Right lobe of liver (tissue), 6 donors: Measurements from ENCODE around the gene CES5A. TPM values are rescaled to one million over a fixed set of nuclear protein-coding genes. Genes with fewer than 3 reads are reported as not detected.
"Not testable (repeated sequence)": the region's sequence is repeated elsewhere in the genome, so short reads cannot be mapped to it uniquely, and the experiment has no call there.

ENCODE experiments used
- ATAC-seq, 4 donors: fragments of 200-7000 bp; cut with Tn5 transposase; one replicate each; pipeline ENCODE4 v1.9.1; 2020; ENCODE audit warnings: mild to moderate bottlenecking in 4 of 4, moderate library complexity in 4 of 4
- DNase-seq, 3 donors: peaks; one replicate each; pipeline ENCODE4 v3.0.0-alpha.2; 2020
- H3K27ac ChIP-seq, 3 donors: fragments of 200-600 bp; one replicate each; pipeline ENCODE4 v1.8.0; 2022
- H3K27me3 ChIP-seq, 2 donors: fragments of 200-600 bp; one replicate each; pipeline ENCODE4 v1.8.0; 2022
- H3K36me3 ChIP-seq, 4 donors: fragments of 200-600 bp; sonication (generic) in 1 of 4; one replicate each; pipeline versions ENCODE4 v1.5.1 to v1.8.0; 2017 to 2022; ENCODE audit warnings: control low read depth in 1 of 4
- H3K4me1 ChIP-seq, 4 donors: fragments of 200-600 bp; sonication (generic) in 1 of 4; one replicate each; pipeline versions ENCODE4 v1.5.1 to v1.8.0; 2017 to 2022; ENCODE audit warnings: control low read depth in 1 of 4
- H3K4me3 ChIP-seq, 3 donors: fragments of 200-600 bp; one replicate each; pipeline ENCODE4 v1.8.0; 2022
- H3K9me3 ChIP-seq, 4 donors: fragments of 200-600 bp; sonication (generic) in 1 of 4; one replicate each; pipeline versions ENCODE4 v1.5.1 to v1.8.0; 2017 to 2022; ENCODE audit warnings: control low read depth in 1 of 4
- POLR2A ChIP-seq: fragments of 450-650 bp; IDR thresholded peaks from one replicate; pipeline ENCODE4 v1.6.1; 2017; ENCODE audit warnings: antibody characterized with exemption, mild to moderate bottlenecking
- WGBS: methylation state at CpG from one replicate; pipeline ENCODE4 v1.1.6; 2018; ENCODE audit warnings: low coverage, low lambda C conversion rate; ENCODE audit not compliant: insufficient coverage; ENCODE audit errors: missing lambda C conversion rate; 5-methylcytosine and 5-hydroxymethylcytosine counted together
- intact Hi-C, 2 donors: fragments of 100-400 bp; cut with DNase I; formaldehyde crosslinking; loops; one replicate each; pipeline versions ENCODE4 v1.11.2 to v1.14.1; 2022
- total RNA-seq, 6 experiments: library from RNA; depleted of rRNA in 2 of 6; stranded (reverse); fragments of >200 nt in 2 of 6; fragmentation: NEBNext Ultra II Directional in 3 of 6; extraction: Animal tissue kit (Norgen Biotek cat#: 25700) in 3 of 6; gene quantifications; one replicate each; pipeline versions ENCODE4 v1.1.0 to v1.2.4, GENCODE V29; 2016 to 2023
- TF ChIP-seq, protein P1 (sequence below), 4 donors: fragments of 200-600 bp in 3 of 4; fragments of 450-650 bp in 1 of 4; IDR thresholded peaks; one replicate each; pipeline versions ENCODE4 v1.5.1 to v1.8.0; 2016 to 2022; ENCODE audit warnings: antibody characterized with exemption in 4 of 4, mild to moderate bottlenecking in 2 of 4
- donor health status: DM: no; HTN: yes; CAD: no.
- donor health status: DM: no; HTN: no; CAD: no.
- donor health status: DM: no; HTN: no; CAD: no.
- donor health status: DM: no; HTN: yes; CAD: no.
- donor health status: DM: no; HTN: yes; CAD: no.

Gene CES5A
- total RNA-seq, 6 experiments from 2014 or later: 1.2 to 5.2 (median 2.8) TPM

DNA sequence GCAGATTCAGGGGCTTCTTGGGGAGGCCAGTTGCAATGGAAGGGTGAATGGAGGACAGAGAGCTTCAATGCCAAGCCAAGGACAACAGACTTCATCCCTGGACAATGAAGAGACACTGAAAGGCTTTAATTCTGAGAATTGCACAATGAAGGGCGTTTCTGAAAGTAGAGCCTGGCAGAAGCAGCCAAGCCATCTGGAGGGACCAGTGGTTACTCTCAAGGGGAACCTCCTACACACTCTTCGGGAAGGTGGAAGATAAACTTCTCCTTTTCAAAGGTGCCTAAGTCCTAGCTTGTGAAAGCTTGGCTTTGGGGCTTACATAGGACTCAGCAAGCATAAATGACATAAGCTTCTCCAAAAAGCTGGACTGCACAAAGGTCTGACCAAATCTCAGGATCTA is 36.1 kb downstream of the CES5A start:
- Histone ChIP-seq H3K9me3 (no peaks in the 10 kb centered on the region), H3K36me3 (no peaks in the 10 kb centered on the region), H3K27me3 (no peaks in the 10 kb centered on the region), H3K27ac (no peak overlapping the region), H3K4me1 (peaks cover 0 to 37% (median 14%) of the 10 kb centered on the region in 4 donors), H3K4me3 (no peak overlapping the region)
- intact Hi-C loops: no loop called here
- no peak for TF ChIP-seq POLR2A
- TF ChIP-seq, protein P1, sequence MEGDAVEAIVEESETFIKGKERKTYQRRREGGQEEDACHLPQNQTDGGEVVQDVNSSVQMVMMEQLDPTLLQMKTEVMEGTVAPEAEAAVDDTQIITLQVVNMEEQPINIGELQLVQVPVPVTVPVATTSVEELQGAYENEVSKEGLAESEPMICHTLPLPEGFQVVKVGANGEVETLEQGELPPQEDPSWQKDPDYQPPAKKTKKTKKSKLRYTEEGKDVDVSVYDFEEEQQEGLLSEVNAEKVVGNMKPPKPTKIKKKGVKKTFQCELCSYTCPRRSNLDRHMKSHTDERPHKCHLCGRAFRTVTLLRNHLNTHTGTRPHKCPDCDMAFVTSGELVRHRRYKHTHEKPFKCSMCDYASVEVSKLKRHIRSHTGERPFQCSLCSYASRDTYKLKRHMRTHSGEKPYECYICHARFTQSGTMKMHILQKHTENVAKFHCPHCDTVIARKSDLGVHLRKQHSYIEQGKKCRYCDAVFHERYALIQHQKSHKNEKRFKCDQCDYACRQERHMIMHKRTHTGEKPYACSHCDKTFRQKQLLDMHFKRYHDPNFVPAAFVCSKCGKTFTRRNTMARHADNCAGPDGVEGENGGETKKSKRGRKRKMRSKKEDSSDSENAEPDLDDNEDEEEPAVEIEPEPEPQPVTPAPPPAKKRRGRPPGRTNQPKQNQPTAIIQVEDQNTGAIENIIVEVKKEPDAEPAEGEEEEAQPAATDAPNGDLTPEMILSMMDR (IDR thresholded peaks at IDR 0.05): no peak
- ATAC-seq: no peak
- DNase-seq: no peak
- 0% methylated on average over 1 of the region's 2 CpGs for WGBS

DNA sequence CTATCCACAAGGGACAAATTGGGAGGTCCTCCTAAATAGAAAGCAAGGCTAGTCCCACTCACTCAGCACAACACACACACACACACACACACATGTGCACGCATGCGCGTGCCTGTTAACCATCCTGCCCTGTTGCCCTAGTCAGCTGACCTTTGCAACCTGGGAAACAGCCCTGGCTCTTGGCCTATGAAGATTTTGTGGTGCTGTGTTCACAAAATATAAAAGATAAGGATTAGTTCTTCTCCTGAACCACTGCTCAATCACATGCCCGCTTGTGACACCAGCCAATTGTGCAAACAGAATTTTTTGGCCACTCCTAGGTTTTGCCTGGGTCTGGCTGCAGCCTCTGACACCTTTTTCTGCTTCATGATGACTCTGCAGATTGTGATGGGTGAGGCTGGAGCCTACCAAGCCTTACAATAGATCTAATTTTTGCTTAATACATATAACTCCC is 39.0 kb downstream of the CES5A start:
- Histone ChIP-seq H3K36me3 (no peaks in the 10 kb centered on the region), H3K4me3 (peak overlapping the region in 1 of 3 donors; percentile 22), H3K4me1 (peaks cover 0 to 42% (median 14%) of the 10 kb centered on the region in 4 donors), H3K27me3 (no peaks in the 10 kb centered on the region), H3K27ac (peak overlapping the region; percentile 76 to 93 (median 86)), H3K9me3 (no peaks in the 10 kb centered on the region)
- 0% methylated on average over 4 of the region's 4 CpGs for WGBS
- peak; percentile 56 to 74 (median 62) for ATAC-seq
- DNase-seq: peak; percentile 76 to 93 (median 87)
- no peak for TF ChIP-seq POLR2A
- TF ChIP-seq, protein P1 (IDR thresholded peaks at IDR 0.05): no peak
- intact Hi-C loops: no loop called here

DNA sequence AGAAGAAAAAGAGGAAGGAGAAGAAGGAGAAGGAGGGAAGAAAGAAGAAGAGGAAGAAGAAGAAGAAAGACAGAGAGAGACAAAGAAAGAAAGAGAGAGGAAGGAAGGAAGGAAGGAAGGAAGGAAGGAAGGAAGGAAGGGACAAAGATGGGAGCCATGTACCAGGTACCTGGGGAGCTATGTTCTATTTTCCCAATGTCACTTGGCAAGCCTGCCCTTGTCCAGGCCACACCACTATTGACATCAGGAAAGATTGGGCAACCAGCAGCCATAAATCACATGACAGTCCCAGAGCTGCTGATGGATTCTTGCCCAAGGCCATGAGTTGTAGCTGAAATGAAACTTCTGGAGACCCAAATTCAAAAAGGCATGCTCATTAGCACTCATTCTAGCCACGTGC is 39.6 kb downstream of the CES5A start:
- Histone ChIP-seq H3K27me3 (no peaks in the 10 kb centered on the region), H3K27ac (peak overlapping the region; percentile 76 to 93 (median 86)), H3K36me3 (peaks cover 0 to 4% (median 0%) of the 10 kb centered on the region in 4 donors), H3K4me3 (peak overlapping the region in 2 of 3 donors; percentile 13 to 22), H3K9me3 (no peaks in the 10 kb centered on the region), H3K4me1 (peaks cover 0 to 39% (median 14%) of the 10 kb centered on the region in 4 donors)
- WGBS: 22% methylated on average over 1 of the region's 1 CpG
- ATAC-seq (peak; percentile 58 to 69 (median 64)), DNase-seq (peak; percentile 62 to 92 (median 77))
- intact Hi-C loops: no loop called here
- TF ChIP-seq POLR2A: no peak
- TF ChIP-seq, protein P1 (IDR thresholded peaks at IDR 0.05): no peak

DNA sequence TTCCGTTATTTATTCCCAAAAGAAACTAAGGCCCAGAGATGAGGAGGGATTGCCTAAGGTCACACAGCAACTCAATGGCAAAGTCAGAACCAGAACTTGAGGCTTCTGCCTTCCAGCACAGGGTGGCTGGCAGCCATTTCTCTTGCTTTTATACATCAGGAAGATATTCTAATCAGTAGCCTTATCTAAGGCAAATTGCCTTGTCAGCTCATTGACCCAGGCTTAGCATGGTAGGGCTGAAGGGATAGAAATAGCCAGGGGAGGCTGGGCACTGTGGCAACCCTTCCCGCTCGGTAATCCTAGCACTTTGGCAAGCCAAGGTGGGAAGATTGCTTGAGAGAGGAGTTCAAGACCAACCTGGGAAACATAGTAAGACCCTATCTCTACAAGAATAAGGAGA is 40.0 kb downstream of the CES5A start:
- H3K9me3 ChIP-seq, H3K36me3 ChIP-seq, H3K27me3 ChIP-seq, intact Hi-C loops: not testable (repeated sequence)
- Histone ChIP-seq H3K4me1 (peaks cover 0 to 39% (median 14%) of the 10 kb centered on the region in 4 donors), H3K4me3 (peak overlapping the region in 1 of 3 donors; percentile 13), H3K27ac (peak overlapping the region in 2 of 3 donors; percentile 52 to 93)
- 36% methylated on average over 3 of the region's 3 CpGs for WGBS
- peak in 1 of 3 donors; percentile 60 for DNase-seq
- ATAC-seq: peak in 1 of 4 donors; percentile 30

DNA sequence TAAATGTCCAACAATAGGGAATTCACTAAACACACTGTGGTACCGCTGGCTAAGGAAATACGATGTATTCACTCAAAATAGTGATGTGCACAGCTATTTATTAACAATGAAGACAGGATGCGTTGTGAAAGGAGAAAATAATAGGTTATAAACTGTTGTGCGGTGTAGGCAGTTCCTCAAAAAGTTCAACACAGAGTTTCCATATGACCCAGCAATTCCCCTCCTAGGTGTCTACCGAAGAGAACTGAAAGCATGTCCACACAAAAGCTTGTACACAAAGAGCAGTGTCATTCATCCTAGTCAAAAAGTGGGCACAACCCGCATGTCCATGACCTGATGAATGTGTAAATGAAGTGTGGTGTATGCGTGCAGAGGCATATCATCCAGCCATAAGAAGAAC is 41.1 kb downstream of the CES5A start:
- Histone ChIP-seq H3K27me3 (no peaks in the 10 kb centered on the region), H3K4me1 (peaks cover 0 to 41% (median 14%) of the 10 kb centered on the region in 4 donors), H3K4me3 (no peak overlapping the region), H3K27ac (peak overlapping the region in 2 of 3 donors; percentile 61 to 93), H3K9me3 (no peaks in the 10 kb centered on the region), H3K36me3 (peaks cover 0 to 8% (median 1%) of the 10 kb centered on the region in 4 donors)
- ATAC-seq: no peak
- 51% methylated on average over 7 of the region's 7 CpGs for WGBS
- no peak for DNase-seq
- intact Hi-C loops: loop anchor here in 1 of 2 donors (5.0 kb wide), 1 partner anchor 72 kb away; no protein-coding TSS in a partner anchor
- TF ChIP-seq POLR2A: no peak
- TF ChIP-seq, protein P1 (IDR thresholded peaks at IDR 0.05): no peak
